Pancreas (tissue), 10 donors: ENCODE results near the gene CRIM1. TPM values are rescaled to one million over a fixed set of nuclear protein-coding genes. Genes with fewer than 3 reads are reported as not detected.

ENCODE experiments used
- ATAC-seq, 4 donors: fragments of 200-7000 bp; cut with Tn5 transposase; one replicate each; pipeline versions ENCODE4 v1.8.0 to v1.9.1; 2020; ENCODE audit warnings: mild to moderate bottlenecking in 4 of 4, moderate library complexity in 4 of 4
- DNase-seq, 6 donors: peaks; one replicate each; pipeline ENCODE4 v3.0.0-alpha.2; 2020
- FAIRE-seq: peaks from 2 replicates; lab custom pipeline; 2012; peaks lifted over from hg19 to GRCh38; lab: Jason Lieb, UNC
- H3K27ac ChIP-seq, 4 donors: fragments of 200-600 bp; sonication (generic); 1 replicate in 3 of 4; 2 replicates in 1 of 4; pipeline versions ENCODE4 v1.5.0 to v1.8.0; 2020
- H3K27me3 ChIP-seq, 4 donors: fragments of 200-600 bp; one replicate each; pipeline ENCODE4 v1.8.0; 2021
- H3K36me3 ChIP-seq, 3 donors: fragments of 200-600 bp; sonication (generic) in 1 of 3; one replicate each; pipeline versions ENCODE4 v1.5.0 to v1.8.0; 2020 to 2021
- H3K4me1 ChIP-seq, 3 donors: fragments of 200-600 bp; one replicate each; pipeline ENCODE4 v1.8.0; 2021
- H3K4me3 ChIP-seq, 4 donors: fragments of 200-600 bp; sonication (generic) in 2 of 4; one replicate each; pipeline versions ENCODE4 v1.5.0 to v1.8.0; 2020 to 2021
- H3K9me3 ChIP-seq, 4 donors: fragments of 200-600 bp; one replicate each; pipeline ENCODE4 v1.8.0; 2021
- WGBS, 2 donors: extraction: QIAGEN DNeasy Blood & Tissue Kit; methylation state at CpG; one replicate each; pipeline ENCODE4 v1.1.7; 2013; 5-methylcytosine and 5-hydroxymethylcytosine counted together
- intact Hi-C, 3 donors: fragments of 100-400 bp; cut with DNase I; formaldehyde crosslinking; loops; one replicate each; pipeline versions ENCODE4 v1.11.1 to v1.14.2; 2022
- polyA plus RNA-seq, 2 donors: library from polyadenylated mRNA; stranded (reverse); fragments of 200-250 nt; gene quantifications; one replicate each; pipeline ENCODE4 v1.2.3, GENCODE V29; 2013
- total RNA-seq, 6 donors: library from RNA; stranded (reverse); fragmentation: NEBNext Ultra II Directional in 4 of 6; extraction: Animal tissue kit (Norgen Biotek cat#: 25700) in 4 of 6; gene quantifications; one replicate each; pipeline versions ENCODE4 v1.2.1 to v1.2.4, GENCODE V29; 2021 to 2023
- TF ChIP-seq, protein P1 (sequence below), 4 donors: fragments of 200-600 bp; sonication (generic) in 3 of 4; IDR thresholded peaks; one replicate each; pipeline versions ENCODE4 v1.5.0 to v1.8.0; 2021; ENCODE audit warnings: antibody characterized with exemption in 4 of 4
- donor health status: healthy with polysubstance abuse.
- donor health status: DM: no; HTN: no; CAD: no; lungs with moderate emphysema.
- donor health status: DM: no; HTN: no; CAD: no.
- donor health status: control.
- donor health status: control.
- donor health status: Bipolar disorder and iron deficiency.
- donor health status: DM: yes; HTN: yes; CAD: no.
- donor health status: DM: no; HTN: no; CAD: no.
- donor health status: DM: no; HTN: no; CAD: no.
- donor health status: DM: yes; HTN: yes; CAD: no.

Gene CRIM1
- total and polyA plus RNA-seq, 8 donors, result 5.2 to 29.1 (median 20.2) TPM

DNA sequence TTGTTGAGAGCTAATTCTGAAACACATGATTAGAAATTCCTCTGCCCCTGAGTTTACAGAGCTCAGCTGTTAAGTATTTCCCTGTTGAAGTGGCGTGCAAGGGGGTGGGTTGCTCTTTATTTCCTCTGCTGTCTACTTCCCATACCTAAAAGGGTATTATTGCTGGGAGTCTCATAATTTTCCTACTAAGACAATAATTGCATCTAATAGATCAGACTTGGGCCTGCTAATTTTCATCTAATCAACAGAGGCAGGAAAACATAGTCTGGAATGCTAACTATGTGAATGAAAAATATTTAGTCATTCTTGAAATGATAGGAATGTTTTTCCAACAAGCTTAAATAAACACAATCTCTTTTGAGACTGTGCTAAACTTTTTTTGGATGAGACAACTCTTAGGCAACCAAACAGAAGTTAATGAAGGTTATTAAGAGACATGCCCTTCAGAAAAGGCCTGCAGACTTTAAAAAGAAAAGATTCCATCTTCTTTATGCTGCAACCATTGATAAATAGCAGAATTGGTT is 131.0 kb downstream of the CRIM1 start:
- H3K27me3 ChIP-seq, result no peaks in the 10 kb centered on the region
- WGBS, 2 donors, result 61 to 64% methylated on average over 1 of the region's 1 CpG
- intact Hi-C loops, result no loop called here
- no peak overlapping the region for H3K4me3 ChIP-seq
- H3K9me3 ChIP-seq, result no peaks in the 10 kb centered on the region
- H3K36me3 ChIP-seq, result no peaks in the 10 kb centered on the region
- FAIRE-seq, result peak; percentile 34
- peaks cover 3 to 20% (median 14%) of the 10 kb centered on the region in 3 donors for H3K4me1 ChIP-seq
- no peak for DNase-seq
- peak; percentile 48 to 69 (median 56) for ATAC-seq
- peak overlapping the region in 2 of 4 donors; percentile 30 for H3K27ac ChIP-seq
- TF ChIP-seq, protein P1, sequence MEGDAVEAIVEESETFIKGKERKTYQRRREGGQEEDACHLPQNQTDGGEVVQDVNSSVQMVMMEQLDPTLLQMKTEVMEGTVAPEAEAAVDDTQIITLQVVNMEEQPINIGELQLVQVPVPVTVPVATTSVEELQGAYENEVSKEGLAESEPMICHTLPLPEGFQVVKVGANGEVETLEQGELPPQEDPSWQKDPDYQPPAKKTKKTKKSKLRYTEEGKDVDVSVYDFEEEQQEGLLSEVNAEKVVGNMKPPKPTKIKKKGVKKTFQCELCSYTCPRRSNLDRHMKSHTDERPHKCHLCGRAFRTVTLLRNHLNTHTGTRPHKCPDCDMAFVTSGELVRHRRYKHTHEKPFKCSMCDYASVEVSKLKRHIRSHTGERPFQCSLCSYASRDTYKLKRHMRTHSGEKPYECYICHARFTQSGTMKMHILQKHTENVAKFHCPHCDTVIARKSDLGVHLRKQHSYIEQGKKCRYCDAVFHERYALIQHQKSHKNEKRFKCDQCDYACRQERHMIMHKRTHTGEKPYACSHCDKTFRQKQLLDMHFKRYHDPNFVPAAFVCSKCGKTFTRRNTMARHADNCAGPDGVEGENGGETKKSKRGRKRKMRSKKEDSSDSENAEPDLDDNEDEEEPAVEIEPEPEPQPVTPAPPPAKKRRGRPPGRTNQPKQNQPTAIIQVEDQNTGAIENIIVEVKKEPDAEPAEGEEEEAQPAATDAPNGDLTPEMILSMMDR (IDR thresholded peaks at IDR 0.05), result no peak

DNA sequence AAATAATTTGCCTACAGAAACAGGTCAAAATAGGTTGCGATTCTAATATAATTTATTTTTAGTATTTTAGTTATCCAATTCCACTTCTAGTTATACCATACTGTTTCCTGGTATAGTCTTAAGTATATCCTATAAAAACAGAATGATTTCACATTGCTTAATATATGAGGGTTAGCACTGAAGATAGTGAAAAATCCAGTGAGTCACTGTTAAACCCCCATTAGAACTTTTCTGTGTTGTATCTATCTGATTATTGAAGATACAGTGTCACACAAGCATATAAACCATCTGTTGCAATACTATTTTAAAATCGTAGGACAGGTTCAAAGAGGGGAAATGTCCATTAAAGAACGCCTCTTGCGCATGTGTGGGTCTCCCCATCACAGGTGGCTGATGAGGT is 132.4 kb downstream of the CRIM1 start:
- intact Hi-C loops, result no loop called here
- FAIRE-seq (no peak), DNase-seq (no peak), ATAC-seq (no peak)
- 80% methylated on average over 4 of the region's 4 CpGs for WGBS, 2 donors
- Histone ChIP-seq H3K36me3 (no peaks in the 10 kb centered on the region), H3K27me3 (no peaks in the 10 kb centered on the region), H3K27ac (no peak overlapping the region), H3K4me1 (peaks cover 3 to 20% (median 14%) of the 10 kb centered on the region in 3 donors), H3K4me3 (no peak overlapping the region), H3K9me3 (no peaks in the 10 kb centered on the region)
- TF ChIP-seq, protein P1 (IDR thresholded peaks at IDR 0.05), result no peak

DNA sequence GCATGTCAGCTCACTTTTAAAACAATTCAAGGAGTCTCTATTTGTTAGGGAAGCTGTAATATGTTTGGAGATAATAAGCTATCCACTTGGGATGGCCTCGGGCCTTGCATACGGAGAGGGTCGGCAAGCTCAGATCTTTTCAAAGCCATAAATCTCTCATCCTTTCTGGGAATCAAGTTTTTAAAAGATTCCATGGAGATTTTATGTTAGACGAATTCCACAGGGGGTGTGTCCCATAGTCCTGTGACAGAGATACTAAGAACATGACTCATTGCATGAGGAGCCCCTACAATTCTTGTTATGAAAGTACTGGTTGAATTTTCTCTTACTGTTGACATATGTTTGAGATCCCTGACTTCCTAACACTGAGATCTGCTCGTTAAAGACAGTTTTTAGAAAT is 133.7 kb downstream of the CRIM1 start:
- DNase-seq, result no peak
- H3K36me3 ChIP-seq, result no peaks in the 10 kb centered on the region
- ATAC-seq, result no peak
- no peaks in the 10 kb centered on the region for H3K9me3 ChIP-seq
- H3K4me3 ChIP-seq, result no peak overlapping the region
- intact Hi-C loops, result no loop called here
- no peak for FAIRE-seq
- no peaks in the 10 kb centered on the region for H3K27me3 ChIP-seq
- no peak overlapping the region for H3K27ac ChIP-seq
- H3K4me1 ChIP-seq, result peaks cover under 1 to 20% (median 14%) of the 10 kb centered on the region in 3 donors
- 71 to 78% methylated on average over 5 of the region's 5 CpGs for WGBS, 2 donors
- TF ChIP-seq, protein P1 (IDR thresholded peaks at IDR 0.05), result no peak

DNA sequence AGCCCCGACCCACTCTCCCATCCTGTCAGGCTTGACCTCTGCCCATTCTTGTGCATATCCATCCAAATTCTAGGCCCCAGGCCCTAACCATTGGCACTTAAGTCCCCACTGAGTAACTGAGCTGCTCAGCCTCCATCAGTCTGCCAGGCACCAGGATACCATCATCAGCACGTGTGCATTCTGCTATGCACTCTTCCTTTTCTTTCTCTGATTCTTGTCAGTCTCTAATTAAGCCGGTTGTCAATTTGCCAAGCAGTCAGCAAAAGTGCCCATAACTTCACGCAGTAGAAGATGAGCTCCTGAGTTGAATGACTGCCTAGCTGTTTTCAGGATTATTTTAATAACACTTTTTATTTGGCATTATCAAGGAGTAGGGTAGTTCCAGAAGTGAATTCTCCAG is 135.2 kb downstream of the CRIM1 start:
- H3K27ac ChIP-seq, result no peak overlapping the region
- TF ChIP-seq, protein P1 (IDR thresholded peaks at IDR 0.05), result no peak

DNA sequence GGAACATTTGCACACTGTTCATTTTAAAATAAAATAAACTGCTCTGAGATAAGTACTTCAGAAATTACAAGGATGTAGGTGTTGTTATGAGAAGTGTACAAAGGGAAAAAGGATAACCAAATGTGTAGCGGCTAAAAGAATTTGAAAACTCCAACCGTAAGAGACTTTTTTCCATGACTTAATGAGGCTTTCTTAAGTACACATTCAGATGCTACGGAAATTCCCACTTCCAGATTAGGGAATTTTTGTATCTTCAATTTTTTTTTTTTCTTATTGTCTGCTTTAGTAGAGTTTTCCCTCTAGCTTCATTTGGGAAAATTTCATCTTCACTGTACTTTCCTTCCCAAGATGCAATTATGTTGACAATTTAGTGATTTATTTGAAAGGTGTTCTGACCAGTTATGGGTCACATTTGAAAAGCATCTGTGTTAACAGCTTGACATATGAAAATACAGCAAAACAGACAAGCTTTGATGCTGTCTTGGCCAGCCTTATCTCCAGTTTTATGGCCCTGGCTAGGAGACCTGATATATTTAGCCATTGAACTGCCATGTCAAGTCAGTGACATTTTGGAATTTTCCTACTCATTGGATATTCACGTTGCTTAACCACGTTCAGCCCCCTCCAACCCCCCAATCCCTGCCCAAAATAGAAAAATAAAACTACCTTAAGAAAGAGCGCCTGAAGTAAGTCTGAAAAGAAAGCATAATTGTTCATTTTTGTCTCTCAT is 136.8 kb downstream of the CRIM1 start:
- H3K4me3 ChIP-seq, result no peak overlapping the region
- no peaks in the 10 kb centered on the region for H3K27me3 ChIP-seq
- intact Hi-C loops, result no loop called here
- TF ChIP-seq, protein P1 (IDR thresholded peaks at IDR 0.05), result no peak
- FAIRE-seq, result no peak
- ATAC-seq, result no peak
- H3K9me3 ChIP-seq, result no peaks in the 10 kb centered on the region
- WGBS, 2 donors, result 51 to 57% methylated on average over 6 of the region's 6 CpGs
- no peak for DNase-seq
- H3K36me3 ChIP-seq, result peaks cover 0 to 4% (median 0%) of the 10 kb centered on the region in 3 donors
- peak overlapping the region in 1 of 4 donors; percentile 13 for H3K27ac ChIP-seq
- peaks cover 0 to 4% (median 3%) of the 10 kb centered on the region in 3 donors for H3K4me1 ChIP-seq

More for the DNA sequence above, 135.2 kb downstream of the CRIM1 start:
- H3K4me3 ChIP-seq, result no peak overlapping the region
- no peak for DNase-seq
- intact Hi-C loops, result no loop called here
- no peaks in the 10 kb centered on the region for H3K27me3 ChIP-seq
- peaks cover 0 to 4% (median 0%) of the 10 kb centered on the region in 3 donors for H3K36me3 ChIP-seq
- ATAC-seq, result no peak
- peaks cover 0 to 14% (median 14%) of the 10 kb centered on the region in 3 donors for H3K4me1 ChIP-seq
- no peaks in the 10 kb centered on the region for H3K9me3 ChIP-seq
- FAIRE-seq, result no peak
- 71 to 78% methylated on average over 4 of the region's 4 CpGs for whole genome bisulfite sequencing, 2 donors
